Stimulated activated CD8-positive, alpha-beta memory T cell treated with anti-CD3 and anti-CD28 coated beads, Interleukin-7, amount 100 ng/mL, for 1 hour (primary cell): ENCODE results near the gene CD6.

ENCODE experiments used
- DNase-seq, 2 donors: peaks; one replicate each; pipeline ENCODE4 v3.0.0-alpha.2; 2020; ENCODE audit warnings: low read depth in 2 of 2

Gene CD6

DNA sequence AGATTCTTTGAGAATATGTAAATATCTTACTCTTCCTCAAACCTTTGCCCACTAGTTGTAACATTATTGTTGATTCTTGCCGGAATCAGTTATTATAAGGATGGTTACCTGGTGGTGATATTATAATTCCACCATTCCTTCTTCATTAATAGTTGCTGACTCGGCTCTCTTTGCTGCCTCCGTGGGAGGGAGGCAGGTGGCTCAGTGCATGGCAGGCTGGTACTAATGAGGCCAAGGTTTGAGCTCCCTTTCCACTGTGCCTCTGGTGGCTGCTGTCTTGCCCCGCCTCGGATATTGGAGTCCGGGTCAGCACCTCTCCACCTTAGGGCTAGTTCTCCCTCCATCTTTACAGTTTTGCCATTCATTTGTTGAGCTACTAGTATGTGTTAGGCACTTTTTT is 12.7 kb downstream of the CD6 start:
- DNase-seq: no peak

DNA sequence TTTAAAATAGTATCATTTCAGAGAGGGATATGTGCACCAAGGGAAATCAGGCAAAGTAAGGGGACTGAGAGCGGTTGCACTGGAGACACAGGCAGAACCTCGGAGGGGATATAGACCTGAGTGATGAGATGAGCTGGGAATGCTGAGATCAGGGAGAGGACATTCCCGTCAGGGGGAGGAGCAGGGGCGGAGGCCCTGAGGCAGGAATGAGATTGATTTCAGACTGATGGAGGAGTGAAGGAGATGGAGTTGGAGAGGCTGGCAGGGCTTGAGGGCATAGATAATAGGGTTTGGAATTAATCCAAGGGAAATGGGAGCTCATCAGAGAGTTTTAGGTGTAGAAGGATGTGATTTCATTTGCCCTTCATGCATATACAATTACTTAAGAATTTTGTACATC is 13.2 kb downstream of the CD6 start:
- no peak for DNase-seq

DNA sequence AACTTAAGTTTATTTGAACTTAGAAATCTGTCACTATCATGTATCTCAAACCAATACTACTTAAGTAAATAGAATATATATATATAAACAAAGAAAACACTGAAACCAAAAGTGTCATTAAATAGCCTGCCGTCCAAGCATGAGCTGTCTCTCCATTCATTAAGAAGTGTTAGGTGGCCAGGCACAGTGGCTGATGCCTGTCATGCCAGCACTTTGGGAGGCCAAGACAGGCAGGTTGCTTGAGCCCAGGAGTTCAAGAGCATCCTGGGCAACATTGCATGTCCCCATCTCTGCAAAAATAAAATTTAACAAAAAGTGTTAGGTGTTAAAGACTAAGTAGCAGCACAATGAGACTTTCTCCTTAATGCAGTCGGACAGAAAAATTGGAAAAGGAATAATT is 14.0 kb downstream of the CD6 start:
- DNase-seq: no peak

DNA sequence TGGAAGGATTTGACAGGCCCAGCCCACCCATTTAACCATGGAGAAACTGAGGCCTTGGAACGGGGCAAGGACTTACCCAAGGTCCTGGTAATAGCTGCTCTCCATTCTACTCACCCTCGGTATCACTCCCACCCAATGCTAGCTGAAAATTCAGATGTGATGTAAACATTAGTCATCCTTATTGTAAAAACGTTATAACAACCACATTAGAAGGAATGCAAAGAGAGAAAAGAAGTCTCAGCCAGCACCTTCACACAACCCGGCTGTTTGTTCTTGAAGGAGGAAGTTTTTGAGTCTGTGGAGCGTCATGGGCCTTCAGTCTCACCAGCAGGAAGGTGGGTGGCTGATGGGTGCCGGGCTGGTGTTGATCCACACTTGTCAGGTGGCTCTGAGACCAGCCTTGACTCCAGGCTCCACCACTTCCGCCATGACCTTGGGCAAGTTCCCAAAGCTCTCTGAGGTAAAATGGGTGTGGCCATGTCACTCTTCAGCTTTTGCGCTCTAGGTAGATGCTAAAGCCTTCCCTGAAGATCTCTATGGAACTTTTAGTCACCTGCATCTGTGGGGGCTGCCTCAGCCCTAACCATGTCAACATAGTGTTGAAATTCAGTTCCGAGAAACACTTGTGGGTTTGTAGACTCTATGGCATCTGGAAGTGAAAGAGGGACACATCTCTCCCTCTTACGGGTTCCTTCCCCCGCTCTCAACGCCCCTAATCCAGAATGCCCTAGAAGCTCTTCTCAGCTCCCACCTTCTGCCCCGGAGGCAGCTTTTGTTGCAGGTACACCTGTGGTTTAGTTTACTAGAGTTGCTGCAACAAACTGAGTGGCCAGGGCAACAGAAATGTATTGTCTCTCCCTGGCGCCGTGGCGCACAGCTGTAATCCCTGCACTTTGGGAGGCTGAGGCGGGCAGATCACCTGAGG is 14.8 kb downstream of the CD6 start:
- DNase-seq: peak; percentile 63 to 66

DNA sequence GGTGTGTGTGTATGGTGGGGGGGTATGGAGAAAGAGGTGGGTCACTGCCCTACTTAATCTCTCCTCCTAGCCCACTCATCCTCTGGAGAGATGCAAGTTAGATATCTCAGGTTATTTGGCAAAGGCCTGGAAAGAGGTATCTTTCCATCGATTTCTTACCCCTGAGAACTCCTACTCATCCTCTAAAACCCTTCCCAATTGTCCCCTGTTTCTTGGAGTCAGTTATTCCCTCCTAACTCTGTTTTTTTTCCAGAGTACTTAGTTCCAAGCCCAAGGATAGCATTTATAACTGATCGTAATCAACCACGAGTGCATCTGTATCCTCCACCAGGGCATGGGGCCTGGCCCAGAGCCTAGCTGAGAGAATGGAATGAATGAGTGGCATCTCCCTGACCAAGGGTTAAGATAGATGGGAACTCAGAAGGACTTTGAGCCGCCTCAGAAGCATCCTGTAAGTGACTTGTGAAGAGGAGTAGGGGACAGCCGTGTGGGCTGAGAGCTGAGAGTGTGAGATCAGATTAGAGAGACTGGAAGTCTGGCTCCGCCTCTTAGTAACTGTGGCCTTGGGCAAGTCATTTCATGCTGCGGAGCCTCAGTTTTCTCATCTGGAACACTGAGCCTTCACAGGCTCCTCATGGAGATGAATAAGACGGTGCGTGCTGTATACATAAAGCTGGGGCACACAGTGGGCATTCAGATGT is 16.2 kb downstream of the CD6 start:
- DNase-seq: no peak

DNA sequence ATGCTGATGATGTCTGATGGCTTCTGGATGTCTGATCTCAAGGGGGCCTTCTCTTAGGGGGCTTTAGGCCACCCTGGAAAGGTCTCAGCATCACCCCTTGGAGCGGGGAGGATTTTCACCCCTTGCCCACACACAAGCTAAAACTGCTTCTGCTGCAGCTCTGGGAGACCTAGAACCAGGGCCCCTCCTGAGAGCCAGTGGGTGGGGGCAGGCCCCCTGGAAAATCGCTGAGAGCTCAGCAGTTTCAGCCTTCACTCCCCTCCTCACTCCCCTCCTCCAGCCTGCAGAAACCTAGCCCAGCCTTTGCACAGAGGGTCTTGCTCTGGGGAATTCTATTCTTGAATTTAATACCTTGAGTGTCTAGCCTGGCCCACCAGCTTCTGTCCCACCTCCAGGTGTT is 17.2 kb downstream of the CD6 start:
- no peak for DNase-seq

DNA sequence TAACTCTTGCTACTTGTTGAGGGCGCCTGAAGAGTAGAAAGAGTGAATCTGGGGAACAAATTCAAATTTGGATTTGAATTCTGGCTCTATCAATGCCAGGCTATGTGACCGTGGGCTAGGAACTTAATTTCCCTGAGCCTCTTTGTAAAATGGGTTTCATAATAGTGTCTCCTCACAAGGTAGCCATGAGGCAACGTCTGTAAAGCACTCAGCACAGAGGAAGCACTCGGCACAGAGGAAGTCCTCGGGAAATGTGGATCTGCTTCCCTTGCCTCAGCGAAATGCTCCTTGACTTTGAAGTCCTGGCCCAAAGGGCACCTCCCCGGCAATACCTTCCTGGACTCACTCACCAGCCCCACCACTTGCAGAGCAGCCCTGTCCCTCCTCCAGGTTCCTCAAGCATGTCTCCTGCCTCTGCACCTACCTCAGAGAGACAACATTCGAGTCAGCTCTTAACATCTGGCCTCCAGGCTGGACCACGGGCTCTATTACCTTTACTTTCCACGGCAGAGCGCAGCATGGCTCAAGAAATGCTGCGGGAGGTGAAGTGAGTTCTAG is 17.7 kb downstream of the CD6 start:
- no peak for DNase-seq

DNA sequence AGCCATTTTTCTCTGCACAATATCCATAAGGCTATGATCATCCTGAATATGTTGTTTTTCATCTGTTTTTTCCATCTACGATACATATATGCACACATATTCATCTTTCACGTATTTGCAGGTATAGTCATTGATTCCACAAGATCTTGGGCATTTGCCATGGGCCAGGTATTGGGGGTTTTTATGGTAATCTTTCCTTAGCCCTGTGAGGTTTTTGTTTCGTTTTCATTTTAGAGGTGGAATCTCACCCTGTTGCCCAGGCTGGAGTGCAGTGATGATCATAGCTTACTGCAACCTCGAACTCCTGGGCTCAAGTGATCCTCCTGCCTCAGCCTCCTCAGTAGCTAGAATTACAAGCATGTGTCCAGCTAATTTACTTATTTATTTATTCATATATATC is 20.0 kb downstream of the CD6 start:
- DNase-seq: no peak

DNA sequence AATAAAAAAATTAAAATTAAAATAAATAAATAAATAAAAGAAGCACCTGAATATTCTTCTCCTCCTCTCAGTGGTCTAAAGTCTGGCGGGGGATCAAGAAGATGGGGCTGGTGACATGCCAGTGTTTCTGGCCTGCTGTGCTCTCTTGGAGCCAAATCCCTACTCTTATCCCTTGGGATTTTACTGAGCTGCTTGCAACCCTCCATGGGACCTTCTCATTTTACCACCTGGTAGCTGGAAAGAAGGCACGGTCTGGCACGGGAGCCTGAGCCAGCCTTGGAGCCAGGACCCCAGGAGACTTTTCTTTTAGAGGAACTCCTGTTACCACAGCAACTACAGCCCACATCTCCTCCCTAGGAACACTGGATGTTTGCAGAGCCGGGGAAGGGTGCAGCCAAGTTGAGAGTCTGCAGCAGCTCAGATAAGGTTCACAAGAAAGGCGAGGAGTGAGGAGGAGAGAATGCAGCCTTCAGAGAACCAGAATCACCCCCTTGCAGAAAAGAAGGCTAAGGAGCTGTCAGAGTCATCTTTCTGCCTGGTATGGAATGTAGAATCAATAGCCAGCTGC is 21.4 kb downstream of the CD6 start:
- no peak for DNase-seq

DNA sequence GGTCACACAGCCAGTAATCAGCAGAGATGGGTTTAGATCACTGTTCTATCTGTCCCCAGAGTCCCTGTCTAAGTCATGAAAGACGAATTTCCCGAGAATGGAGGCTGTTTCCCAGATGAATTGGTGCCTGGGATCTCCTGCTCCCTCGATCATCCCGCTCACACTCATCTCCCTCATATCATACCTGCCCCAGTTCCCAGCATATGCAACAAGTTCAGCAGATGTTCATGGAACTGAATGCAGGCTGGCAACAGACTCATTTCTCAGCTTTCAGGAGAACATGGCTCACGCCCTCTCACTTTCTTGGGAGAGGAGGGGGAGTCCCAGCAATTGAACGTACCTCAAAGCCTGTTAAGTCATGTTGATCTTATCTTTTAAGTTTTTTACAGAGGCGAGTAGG is 22.1 kb downstream of the CD6 start:
- DNase-seq: no peak

DNA sequence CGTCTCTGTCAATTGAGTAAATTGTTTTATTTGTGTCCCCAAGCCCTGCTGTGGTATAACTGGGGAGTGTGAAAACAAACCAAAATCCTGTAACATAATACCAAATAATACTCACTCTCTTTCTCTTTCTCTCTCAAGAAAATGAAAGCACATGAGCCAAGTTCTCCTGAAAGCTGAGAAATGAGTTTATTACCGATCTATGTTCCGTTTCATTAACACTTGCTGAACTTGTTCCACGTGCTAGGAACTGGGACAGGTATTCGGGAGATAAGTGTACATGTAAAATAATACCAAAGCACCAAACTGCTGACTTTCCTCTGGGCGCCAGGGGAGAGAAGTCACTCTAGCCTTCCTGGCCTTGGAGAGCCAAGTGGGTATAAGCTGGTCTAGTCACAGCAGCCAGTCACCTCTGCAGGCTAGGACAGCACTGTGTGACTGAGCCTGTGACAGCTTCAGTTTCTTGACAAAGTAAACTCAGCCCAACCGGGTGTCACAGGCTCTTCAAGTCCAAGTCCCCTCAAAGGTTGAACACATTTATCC is 23.1 kb downstream of the CD6 start:
- no peak for DNase-seq

DNA sequence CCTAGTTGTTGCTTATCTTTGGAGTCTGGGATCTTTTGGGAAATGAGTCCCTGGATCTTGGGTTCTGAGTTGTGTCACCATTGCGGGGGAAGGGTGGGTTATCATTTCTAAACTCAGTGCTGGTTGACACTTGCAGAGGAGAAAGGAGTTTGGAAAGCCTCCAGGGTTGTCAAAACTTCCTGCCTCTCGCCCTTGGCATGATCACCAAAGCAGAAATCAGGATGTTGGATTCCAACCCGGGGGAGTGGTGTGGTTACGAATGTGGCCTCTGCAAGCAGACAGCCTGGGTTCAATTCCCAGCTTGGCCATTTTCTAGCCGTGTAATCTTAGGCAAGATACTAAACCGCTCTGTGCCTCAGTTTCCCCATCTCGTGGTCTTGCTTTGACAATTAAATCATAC is 24.3 kb downstream of the CD6 start:
- DNase-seq: no peak

DNA sequence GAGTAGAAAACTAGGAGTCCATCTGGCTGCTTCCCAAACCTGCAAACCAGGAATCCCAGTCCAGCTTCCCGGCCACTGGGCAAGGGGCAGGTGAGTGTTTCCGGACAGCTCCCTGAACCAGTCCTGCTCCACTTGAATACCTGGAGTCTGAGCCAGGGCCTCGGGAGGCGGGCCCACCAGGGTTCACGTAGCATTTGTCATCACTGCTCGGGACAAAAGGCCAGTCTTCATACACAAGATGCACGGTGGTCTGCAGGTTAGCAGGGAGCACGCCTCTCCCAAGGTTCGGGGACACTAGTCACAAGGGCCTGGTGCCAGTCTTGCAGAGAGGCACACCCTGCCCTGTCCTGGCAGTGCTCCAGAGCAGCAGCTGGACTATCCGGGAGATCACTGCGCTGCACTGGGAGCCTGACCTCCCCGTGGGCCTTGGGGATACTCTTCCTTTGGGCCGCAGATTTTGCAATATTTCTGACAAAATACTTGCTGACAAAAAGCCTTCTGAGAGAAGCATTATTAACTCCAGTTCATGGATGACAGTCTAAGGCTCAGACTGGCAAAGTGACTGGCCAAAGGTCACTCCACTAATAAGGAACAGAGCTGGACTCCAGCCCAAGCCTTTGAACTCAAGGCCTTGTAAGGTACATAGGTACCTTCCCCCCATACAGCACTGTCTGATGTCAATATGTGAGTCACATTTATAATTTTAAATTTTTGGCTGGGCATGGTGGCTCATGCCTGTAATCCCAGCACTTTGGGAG is 25.1 kb downstream of the CD6 start:
- no peak for DNase-seq

DNA sequence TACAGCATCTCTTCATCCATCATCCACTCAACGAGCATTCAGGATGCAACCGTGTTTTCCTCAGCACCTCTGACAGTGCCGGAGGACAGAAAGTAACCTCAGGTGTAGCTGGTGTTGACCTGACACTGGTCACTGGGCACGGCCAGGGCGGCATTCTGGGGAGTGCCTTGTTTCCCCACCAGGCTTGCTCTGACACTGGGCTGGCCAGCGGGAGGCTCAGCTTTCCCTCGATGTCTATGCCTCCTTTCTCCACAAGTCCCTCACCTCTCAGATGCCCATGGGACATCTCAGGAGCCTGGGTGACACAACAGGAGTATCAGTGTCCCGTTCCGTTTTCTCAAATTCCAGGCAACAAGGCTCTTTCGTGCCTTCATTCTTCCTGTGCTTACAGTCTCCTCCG is 28.9 kb downstream of the CD6 start:
- DNase-seq: no peak

DNA sequence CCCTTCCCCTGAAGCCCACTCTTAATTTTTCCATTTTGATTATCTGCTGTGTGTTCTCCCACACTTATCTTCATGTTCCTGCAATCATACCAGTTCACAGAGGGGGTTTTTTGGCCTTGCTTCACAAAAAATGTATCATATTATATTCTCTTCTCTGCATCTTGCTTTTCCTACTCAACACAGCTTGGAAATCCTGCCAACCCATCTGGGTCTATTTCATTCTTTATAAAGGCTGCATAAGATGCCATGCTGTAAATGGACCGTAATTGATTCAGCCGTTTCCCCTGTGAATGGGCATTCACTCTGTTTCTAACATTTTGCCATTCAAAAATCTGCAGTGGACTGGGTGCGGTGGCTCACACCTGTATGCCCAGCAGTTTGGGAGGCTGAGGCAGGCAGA is 30.5 kb downstream of the CD6 start:
- no peak for DNase-seq

DNA sequence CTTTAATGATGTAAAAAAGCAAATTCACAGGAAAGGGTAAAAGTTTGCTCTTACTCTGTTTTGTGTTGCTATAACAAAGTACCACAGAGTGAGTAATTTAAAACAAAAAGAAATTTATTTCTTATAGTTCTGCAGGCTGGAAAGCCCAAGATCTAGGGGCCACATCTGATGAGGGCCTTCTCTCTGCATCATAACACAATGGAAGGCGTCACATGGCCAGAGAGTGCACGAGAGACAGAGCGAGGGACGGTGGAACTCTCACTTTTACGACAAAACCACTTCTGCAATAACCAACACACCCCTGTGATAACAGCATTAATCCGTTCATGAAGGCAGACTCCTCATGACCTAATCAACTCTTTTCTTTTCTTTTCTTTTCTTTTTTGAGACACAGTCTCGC is 31.1 kb downstream of the CD6 start:
- no peak for DNase-seq

DNA sequence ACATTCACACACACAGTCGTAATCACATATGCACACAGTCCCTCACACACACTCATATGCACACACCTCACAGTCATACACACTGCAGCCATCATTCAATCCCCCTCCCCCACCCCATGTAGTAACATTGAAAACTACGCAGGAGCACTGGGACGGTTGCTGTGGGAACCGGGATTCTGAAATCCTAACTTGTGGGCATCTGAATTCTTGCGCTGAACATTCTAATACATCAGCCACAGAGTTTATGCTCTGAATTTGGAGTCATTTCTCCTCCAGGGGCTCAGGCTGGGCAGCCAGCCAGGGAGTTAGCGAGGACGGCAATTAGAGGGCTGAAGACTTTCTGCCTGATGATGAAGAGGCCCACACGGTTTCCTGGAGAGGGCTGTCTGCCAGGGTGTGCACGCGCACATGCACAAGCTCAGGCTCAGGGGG is 32.7 kb downstream of the CD6 start:
- DNase-seq: no peak

DNA sequence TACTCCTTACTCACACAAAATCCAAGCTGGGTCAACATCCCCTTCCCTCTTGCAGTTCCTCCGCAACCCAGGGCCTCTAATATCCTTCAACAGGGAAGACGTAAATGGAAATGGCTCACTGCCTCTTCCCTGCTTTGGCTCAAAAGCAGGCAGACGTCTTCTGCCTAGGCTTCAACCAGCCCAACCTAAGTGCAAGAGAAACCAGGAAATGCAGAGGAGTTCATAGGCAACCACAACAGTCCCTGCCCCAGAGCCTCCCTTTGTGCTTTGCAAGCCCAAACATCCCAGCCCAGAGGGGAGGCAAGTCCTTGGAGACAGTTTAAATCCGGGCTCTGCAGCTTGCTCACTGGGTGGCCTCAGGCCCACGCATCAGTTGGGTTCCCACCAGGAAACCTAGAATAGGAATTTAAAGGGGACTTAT is 33.3 kb downstream of the CD6 start:
- no peak for DNase-seq

DNA sequence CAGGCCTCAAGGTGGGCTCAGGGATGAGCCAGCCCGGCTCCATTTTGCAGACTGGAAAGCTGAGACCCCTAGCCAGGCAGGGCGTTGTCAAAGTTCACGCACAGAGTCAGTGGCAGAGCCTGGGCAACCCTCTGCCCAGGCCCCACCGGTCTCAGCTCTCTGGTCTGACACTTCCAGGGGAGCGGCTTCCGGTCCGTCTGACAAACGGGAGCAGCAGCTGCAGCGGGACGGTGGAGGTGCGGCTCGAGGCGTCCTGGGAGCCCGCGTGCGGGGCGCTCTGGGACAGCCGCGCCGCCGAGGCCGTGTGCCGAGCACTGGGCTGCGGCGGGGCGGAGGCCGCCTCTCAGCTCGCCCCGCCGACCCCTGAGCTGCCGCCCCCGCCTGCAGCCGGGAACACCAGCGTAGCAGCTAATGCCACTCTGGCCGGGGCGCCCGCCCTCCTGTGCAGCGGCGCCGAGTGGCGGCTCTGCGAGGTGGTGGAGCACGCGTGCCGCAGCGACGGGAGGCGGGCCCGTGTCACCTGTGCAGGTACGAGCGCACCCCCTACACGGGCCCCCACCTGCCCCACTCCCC is 36.0 kb downstream of the CD6 start:
- DNase-seq: no peak

DNA sequence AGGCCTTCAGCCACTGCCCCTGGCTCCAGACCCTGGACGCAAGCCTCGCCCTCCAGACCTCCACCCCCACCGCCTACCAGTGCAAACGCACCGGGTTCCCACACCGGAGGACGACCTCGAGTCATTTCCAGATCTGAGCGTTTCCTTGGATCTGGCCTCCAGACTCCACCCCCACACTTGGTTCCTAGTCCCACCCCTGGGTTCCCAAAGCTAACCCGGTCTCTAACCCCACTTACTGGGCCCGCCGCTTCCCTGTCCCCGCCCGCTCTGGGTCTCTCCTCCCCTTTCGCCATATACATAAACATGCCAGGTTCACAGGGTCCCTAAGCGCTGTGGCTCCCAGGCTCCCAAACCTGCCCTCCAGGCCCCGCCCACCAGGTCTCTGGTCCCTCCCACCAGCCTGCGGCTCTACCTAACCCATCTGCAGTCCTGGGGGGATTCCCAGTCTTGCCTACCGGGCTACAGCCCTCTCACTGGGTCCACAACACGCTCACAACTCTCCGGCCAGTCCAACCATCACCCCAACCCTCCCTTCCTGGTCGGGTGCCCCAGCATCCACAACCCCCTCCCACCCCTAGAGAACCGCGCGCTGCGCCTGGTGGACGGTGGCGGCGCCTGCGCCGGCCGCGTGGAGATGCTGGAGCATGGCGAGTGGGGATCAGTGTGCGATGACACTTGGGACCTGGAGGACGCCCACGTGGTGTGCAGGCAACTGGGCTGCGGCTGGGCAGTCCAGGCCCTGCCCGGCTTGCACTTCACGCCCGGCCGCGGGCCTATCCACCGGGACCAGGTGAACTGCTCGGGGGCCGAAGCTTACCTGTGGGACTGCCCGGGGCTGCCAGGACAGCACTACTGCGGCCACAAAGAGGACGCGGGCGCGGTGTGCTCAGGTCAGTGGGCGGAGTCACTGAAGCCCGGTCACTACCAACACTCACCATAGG is 36.7 kb downstream of the CD6 start:
- no peak for DNase-seq
